RWPE2 (cell line): ENCODE results near the gene GTF2IRD1.

Experiments used
- ATAC-seq: fragments of 200-7000 bp; cut with Tn5 transposase; 3 replicates; pipeline ENCODE4 v1.9.1; 2021; ENCODE audit warnings: low read depth
- DNase-seq: peaks from one replicate; pipeline ENCODE4 v3.0.0-alpha.2; 2020; ENCODE audit warnings: low spot score
- H3K27ac ChIP-seq: fragments of 450-650 bp; 2 replicates; pipeline ENCODE4 v1.5.1; 2017; ENCODE audit warnings: mild to moderate bottlenecking; ENCODE audit not compliant: poor library complexity, severe bottlenecking
- H3K27me3 ChIP-seq: fragments of 250-450 bp; sonication (Bioruptor Pico); 2 replicates; pipeline ENCODE4 v1.5.1; 2021; ENCODE audit warnings: mild to moderate bottlenecking, moderate library complexity; ENCODE audit not compliant: insufficient read depth, poor library complexity, severe bottlenecking
- H3K36me3 ChIP-seq: fragments of 250-450 bp; sonication (Bioruptor Pico); 2 replicates; pipeline ENCODE4 v1.5.1; 2020; ENCODE audit warnings: low read depth, mild to moderate bottlenecking, moderate library complexity
- H3K4me1 ChIP-seq: fragments of 250-450 bp; sonication (Bioruptor Pico); 2 replicates; pipeline ENCODE4 v1.5.1; 2021; ENCODE audit warnings: mild to moderate bottlenecking, moderate library complexity; ENCODE audit not compliant: insufficient read depth, poor library complexity, severe bottlenecking
- H3K4me3 ChIP-seq: fragments of 250-450 bp; sonication (Bioruptor Pico); 2 replicates; pipeline ENCODE4 v1.5.1; 2021; ENCODE audit warnings: mild to moderate bottlenecking, moderate library complexity; ENCODE audit not compliant: severe bottlenecking
- H3K9me3 ChIP-seq: fragments of 250-450 bp; sonication (Bioruptor Pico); 2 replicates; pipeline ENCODE4 v1.5.1; 2021; ENCODE audit warnings: mild to moderate bottlenecking, moderate library complexity; ENCODE audit not compliant: severe bottlenecking
- CTCF ChIP-seq: fragments of 450-650 bp; IDR thresholded peaks from one replicate; pipeline ENCODE4 v1.5.1; 2017; ENCODE audit warnings: mild to moderate bottlenecking, moderate library complexity; ENCODE audit not compliant: poor library complexity, severe bottlenecking

GTF2IRD1 gene

GRCh38 chr7:74518654-74519053 is 64.9 kb downstream of the GTF2IRD1 start:
- Histone ChIP-seq H3K36me3 (peaks cover 52% of the 10 kb centered on the region), H3K27ac (no peak overlapping the region), H3K9me3 (no peaks in the 10 kb centered on the region), H3K4me1 (no peaks in the 10 kb centered on the region), H3K27me3 (no peaks in the 10 kb centered on the region), H3K4me3 (no peak overlapping the region)
- ATAC-seq (no peak), DNase-seq (no peak)
- no peak for TF ChIP-seq CTCF

GRCh38 chr7:74519395-74519794 is 65.7 kb downstream of the GTF2IRD1 start:
- ATAC-seq, result no peak
- Histone ChIP-seq H3K36me3 (peaks cover 55% of the 10 kb centered on the region), H3K9me3 (no peaks in the 10 kb centered on the region)

GRCh38 chr7:74521855-74522254 is 68.1 kb downstream of the GTF2IRD1 start:
- Histone ChIP-seq H3K36me3 (peaks cover 64% of the 10 kb centered on the region), H3K27ac (no peak overlapping the region), H3K4me1 (peaks cover 6% of the 10 kb centered on the region), H3K27me3 (no peaks in the 10 kb centered on the region), H3K4me3 (no peak overlapping the region), H3K9me3 (no peaks in the 10 kb centered on the region)
- no peak for TF ChIP-seq CTCF
- no peak for DNase-seq
- no peak for ATAC-seq

More at GRCh38 chr7:74519395-74519794, 65.7 kb downstream of the GTF2IRD1 start:
- no peak for DNase-seq
- H3K27me3 ChIP-seq, result no peaks in the 10 kb centered on the region
- no peak overlapping the region for H3K4me3 ChIP-seq
- no peak overlapping the region for H3K27ac ChIP-seq
- H3K4me1 ChIP-seq, result no peaks in the 10 kb centered on the region
- TF ChIP-seq CTCF, result no peak

- Histone ChIP-seq H3K27me3 (no peaks in the 10 kb centered on the region), H3K9me3 (no peaks in the 10 kb centered on the region), H3K4me3 (no peak overlapping the region), H3K27ac (no peak overlapping the region), H3K4me1 (peaks cover 6% of the 10 kb centered on the region), H3K36me3 (peaks cover 64% of the 10 kb centered on the region)
- TF ChIP-seq CTCF, result no peak
- ATAC-seq (no peak), DNase-seq (no peak)
Observed at GRCh38 chr7:74522281-74522905, 68.7 kb downstream of the GTF2IRD1 start.

GRCh38 chr7:74523015-74523414 is 69.3 kb downstream of the GTF2IRD1 start:
- ATAC-seq, result no peak
- Histone ChIP-seq H3K36me3 (peaks cover 64% of the 10 kb centered on the region), H3K4me3 (no peak overlapping the region), H3K4me1 (peaks cover 6% of the 10 kb centered on the region), H3K27me3 (no peaks in the 10 kb centered on the region), H3K9me3 (no peaks in the 10 kb centered on the region), H3K27ac (no peak overlapping the region)
- no peak for DNase-seq
- TF ChIP-seq CTCF, result no peak
